ENCODE results near the gene TPSAB1.
A peak's percentile ranks its signal among the peaks of the same experiment; 100 is the strongest.

The TPSAB1 gene

DNA sequence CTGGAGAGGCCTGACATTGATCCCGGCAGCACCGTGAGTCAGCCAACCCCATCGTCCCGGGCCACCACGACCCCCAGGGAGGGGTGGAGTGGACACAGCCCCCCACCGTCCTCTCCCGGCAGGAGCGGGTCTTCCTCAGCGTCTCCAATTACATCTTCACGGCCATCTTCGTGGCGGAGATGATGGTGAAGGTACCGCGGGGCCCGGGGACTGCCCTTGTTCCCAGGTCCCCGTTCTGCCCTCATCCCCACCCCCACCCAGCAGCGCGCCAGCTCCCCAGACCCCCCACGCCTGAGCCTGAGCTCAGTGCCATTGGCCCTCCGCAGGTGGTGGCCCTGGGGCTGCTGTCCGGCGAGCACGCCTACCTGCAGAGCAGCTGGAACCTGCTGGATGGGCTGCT lies 30.0 kb upstream of the TPSAB1 start:
- no peak for DNase-seq (ENCODE audit: low spot score)

DNA sequence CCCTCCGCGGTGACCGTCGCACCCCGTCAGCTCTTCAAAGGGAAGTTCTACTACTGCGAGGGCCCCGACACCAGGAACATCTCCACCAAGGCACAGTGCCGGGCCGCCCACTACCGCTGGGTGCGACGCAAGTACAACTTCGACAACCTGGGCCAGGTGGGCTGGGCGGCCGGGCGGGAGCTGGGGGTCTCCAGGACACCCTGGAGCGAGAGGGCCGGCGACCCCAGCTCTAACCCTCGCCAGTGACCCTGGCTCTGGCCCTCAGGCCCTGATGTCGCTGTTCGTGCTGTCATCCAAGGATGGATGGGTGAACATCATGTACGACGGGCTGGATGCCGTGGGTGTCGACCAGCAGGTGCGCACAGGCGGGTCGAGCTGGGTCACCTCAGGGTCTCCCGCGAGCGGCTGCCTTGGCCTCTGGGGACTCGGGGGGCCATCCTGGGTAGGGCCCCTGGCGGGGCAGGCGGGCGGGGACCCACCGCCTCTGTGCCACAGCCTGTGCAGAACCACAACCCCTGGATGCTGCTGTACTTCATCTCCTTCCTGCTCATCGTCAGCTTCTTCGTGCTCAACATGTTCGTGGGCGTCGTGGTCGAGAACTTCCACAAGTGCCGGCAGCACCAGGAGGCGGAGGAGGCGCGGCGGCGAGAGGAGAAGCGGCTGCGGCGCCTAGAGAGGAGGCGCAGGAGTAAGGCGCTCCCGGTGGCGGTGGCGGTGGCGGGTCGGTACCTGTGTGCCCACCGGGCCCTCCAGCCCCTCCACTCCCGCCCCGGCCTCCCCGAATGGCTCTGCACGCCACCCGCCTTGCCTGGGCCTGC lies 28.8 kb upstream of the TPSAB1 start:
- DNase-seq (ENCODE audit: low spot score) = no peak

DNA sequence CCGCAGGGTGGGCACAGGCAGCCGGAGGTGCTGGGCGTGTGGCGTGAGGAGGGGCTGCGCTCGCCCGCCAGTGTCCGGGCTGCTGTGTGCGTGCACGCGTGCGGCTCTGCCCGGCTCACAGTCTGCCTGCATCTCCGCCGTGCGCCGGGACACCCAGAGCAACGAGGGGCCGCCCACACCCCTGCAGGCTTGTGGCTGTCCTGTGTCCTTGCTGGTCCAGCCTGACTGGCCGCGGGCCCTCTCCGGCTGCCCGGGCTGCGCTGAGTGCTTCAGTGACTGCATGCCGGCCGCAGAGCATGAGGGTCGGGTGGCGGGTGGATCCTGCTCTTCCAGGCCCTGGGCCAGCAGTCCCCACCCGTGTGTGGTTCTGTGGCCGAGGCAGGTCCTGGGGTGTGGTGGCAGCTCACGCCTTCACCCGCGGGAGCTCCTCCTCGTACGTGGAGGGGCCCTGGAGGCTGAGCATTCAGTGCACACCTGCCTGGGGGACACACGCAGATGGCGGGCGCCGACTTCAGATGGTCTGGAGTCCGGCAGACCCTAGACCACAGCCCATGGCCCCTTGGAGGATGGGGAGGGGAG lies 27.8 kb upstream of the TPSAB1 start:
- DNase-seq (ENCODE audit: low spot score) = no peak

DNA sequence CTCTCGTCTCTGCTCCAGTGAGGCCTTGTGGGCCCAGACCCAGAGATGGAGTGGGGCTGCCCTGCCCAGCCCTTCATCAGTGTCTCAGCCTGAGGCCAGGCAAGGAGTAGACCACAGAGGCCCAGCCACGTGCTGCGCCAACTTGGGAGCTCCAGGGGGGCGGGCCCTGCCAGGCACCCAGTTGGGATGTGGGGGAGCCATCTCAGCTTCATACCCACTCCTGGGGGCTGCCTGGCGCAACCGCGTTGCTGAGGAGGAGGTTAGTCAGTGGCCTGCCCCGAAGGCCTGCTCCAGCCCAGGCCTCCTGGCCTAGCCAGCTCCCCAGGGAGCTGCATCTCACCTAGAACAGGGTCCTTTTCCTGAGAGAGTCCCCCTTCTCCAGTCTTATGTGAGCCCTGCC lies 27.3 kb upstream of the TPSAB1 start:
- no peak for DNase-seq (ENCODE audit: low spot score)

DNA sequence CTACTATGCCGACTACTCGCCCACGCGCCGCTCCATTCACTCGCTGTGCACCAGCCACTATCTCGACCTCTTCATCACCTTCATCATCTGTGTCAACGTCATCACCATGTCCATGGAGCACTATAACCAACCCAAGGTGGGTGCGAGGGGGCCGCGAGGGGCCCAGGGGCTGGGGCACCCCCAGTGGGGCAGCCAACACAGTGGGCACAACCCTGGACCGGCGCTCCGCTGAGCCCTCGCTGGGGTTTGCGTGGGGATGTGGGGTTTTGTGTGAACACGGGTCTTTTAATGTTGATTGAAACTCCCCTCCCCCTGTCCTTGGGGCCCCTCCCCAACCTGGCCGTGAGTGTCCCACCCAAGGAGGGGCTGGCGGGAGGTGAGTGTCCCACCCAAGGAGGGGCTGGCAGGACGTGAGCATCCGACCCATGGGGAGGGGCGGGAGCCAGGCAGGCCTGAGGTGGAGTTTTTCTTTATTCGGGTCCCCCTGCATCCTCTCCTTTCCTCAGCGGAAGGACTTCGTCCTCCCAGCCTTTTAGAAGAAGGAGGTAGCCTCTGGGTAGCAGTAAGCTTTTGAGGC lies 26.6 kb upstream of the TPSAB1 start:
- DNase-seq (ENCODE audit: low spot score) = no peak

GRCh38 chr16:1214719-1215118 lies 25.8 kb upstream of the TPSAB1 start:
- DNase-seq (ENCODE audit: low spot score) = no peak

GRCh38 chr16:1215574-1216295 lies 24.8 kb upstream of the TPSAB1 start:
- no peak for DNase-seq (ENCODE audit: low spot score)

DNA sequence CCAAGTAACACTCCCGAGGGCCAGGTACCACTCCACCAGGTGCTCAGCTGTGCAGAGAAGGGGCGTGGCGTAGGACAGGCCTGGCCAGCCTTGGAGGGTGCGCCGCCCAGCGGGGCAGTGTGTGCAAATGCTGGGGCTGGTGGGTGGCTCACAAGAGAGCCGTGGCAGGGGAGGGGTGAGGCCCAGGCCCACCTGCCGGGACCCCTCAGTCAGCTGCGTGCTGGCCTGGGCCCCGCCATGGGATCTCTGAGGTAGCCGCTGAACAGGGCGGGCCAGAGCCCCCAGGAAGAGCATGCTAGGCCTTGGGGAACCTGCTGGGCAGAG lies 24.2 kb upstream of the TPSAB1 start:
- no peak for DNase-seq (ENCODE audit: low spot score)

DNA sequence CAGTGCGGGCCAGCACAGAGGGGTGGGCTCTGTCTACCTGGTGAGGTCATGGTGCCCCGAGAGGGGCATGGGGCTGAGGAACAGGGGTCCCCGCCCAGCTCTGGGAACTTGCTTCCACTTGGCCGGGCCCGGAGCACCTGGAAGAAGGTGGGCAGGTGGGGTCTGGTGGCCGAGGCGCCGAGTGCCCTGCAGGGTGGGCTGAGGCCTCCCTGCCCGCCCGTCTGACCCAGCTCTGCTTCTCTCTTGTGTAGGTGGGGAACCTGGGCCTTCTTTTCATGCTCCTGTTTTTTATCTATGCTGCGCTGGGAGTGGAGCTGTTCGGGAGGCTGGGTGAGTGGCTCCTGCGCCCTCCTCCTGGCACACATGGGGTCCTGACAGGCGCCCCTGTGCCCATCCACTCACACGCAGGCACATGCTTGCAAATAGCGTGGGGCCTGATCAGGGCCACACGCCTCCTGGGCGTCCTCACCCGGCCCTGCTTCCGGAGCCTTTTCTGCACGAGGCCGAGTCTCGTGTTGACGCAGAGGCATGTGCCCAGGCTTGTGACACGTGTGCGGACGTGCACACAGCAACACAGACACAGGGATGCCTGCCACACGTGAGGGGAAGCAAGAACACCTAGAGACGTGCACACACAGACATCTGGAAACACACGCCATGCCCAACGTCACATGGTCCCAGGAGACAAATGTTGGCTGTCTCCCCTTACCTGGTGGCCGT lies 23.7 kb upstream of the TPSAB1 start:
- no peak for DNase-seq (ENCODE audit: low spot score)

DNA sequence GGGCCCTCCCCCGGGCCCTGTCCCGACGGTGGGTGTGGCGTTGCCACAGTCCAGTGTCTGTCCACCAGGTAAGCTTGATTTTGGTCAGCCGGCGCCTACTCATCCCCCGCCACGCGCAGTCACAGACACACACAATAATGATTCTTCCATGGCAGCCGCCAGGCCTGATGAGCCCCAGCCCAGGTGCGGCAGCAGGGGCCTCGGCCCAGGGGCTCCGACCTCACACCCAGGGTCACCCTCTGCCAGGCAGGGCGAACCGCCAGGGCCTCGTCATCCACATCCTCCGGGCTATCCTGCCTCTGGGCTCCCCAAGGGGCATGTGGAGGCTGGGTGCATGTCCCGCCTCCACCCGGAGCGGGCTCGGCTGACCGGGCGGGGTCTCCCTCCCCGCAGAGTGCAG lies 23.0 kb upstream of the TPSAB1 start:
- DNase-seq (ENCODE audit: low spot score) = no peak

DNA sequence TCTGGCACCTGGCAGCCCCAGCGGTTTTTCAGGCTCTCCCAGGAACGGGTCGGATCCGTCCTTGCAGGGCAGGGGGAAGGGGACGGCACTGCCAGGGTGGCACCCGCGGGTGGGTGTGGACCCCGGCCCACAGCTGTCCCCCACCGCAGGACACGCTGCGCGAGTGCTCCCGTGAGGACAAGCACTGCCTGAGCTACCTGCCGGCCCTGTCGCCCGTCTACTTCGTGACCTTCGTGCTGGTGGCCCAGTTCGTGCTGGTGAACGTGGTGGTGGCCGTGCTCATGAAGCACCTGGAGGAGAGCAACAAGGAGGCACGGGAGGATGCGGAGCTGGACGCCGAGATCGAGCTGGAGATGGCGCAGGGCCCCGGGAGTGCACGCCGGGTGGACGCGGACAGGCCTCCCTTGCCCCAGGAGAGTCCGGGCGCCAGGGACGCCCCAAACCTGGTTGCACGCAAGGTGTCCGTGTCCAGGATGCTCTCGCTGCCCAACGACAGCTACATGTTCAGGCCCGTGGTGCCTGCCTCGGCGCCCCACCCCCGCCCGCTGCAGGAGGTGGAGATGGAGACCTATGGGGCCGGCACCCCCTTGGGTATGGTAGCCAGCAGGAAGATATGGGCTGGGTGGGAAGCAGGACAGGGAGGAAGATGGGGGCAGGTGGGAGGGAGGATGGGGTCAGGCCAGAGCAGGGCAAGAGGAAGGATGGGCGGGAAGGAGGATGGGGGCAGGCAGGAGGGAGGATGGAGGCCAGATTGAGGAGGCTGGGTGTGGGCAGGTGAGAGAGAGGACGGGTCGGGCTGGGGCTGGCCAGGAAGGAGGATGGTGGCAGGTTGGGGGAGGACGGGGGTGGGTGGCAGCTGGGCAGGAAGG lies 22.2 kb upstream of the TPSAB1 start:
- DNase-seq (ENCODE audit: low spot score) = no peak

DNA sequence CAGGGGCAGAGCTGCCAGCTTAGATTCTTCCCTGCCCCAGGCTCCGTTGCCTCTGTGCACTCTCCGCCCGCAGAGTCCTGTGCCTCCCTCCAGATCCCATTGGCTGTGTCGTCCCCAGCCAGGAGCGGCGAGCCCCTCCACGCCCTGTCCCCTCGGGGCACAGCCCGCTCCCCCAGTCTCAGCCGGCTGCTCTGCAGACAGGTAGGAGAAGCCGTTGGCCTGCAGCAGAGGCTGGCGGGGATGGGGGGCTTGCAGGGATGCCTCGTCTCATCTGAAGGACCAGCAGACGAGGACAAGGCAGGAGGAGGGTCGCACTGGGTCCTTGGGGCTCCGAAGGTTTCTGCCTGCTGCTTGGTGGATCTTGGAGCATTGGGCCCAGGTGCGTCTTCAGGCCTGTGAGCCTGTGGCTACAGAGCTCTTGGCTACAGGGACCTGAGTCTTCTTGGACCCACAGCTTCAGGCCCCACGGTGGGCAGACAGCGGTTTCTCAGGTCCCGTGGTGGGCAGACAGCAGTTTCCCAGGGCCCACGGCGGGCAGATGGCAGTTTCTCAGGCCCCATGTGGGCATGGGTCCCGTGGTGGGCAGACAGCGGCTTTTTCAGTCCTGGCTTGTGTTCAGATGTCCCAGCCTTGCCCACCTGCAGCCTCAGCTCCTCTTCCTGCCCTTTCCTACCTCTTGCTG lies 21.4 kb upstream of the TPSAB1 start:
- no peak for DNase-seq (ENCODE audit: low spot score)

GRCh38 chr16:1220098-1220728 lies 20.3 kb upstream of the TPSAB1 start:
- no peak for DNase-seq (ENCODE audit: low spot score)

DNA sequence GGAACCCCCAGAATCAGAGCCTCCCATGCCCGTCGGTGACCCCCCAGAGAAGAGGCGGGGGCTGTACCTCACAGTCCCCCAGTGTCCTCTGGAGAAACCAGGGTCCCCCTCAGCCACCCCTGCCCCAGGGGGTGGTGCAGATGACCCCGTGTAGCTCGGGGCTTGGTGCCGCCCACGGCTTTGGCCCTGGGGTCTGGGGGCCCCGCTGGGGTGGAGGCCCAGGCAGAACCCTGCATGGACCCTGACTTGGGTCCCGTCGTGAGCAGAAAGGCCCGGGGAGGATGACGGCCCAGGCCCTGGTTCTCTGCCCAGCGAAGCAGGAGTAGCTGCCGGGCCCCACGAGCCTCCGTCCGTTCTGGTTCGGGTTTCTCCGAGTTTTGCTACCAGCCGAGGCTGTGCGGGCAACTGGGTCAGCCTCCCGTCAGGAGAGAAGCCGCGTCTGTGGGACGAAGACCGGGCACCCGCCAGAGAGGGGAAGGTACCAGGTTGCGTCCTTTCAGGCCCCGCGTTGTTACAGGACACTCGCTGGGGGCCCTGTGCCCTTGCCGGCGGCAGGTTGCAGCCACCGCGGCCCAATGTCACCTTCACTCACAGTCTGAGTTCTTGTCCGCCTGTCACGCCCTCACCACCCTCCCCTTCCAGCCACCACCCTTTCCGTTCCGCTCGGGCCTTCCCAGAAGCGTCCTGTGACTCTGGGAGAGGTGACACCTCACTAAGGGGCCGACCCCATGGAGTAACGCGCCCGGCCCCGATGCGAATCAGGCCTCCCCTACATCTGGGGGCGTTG lies 19.5 kb upstream of the TPSAB1 start:
- no peak for DNase-seq (ENCODE audit: low spot score)

DNA sequence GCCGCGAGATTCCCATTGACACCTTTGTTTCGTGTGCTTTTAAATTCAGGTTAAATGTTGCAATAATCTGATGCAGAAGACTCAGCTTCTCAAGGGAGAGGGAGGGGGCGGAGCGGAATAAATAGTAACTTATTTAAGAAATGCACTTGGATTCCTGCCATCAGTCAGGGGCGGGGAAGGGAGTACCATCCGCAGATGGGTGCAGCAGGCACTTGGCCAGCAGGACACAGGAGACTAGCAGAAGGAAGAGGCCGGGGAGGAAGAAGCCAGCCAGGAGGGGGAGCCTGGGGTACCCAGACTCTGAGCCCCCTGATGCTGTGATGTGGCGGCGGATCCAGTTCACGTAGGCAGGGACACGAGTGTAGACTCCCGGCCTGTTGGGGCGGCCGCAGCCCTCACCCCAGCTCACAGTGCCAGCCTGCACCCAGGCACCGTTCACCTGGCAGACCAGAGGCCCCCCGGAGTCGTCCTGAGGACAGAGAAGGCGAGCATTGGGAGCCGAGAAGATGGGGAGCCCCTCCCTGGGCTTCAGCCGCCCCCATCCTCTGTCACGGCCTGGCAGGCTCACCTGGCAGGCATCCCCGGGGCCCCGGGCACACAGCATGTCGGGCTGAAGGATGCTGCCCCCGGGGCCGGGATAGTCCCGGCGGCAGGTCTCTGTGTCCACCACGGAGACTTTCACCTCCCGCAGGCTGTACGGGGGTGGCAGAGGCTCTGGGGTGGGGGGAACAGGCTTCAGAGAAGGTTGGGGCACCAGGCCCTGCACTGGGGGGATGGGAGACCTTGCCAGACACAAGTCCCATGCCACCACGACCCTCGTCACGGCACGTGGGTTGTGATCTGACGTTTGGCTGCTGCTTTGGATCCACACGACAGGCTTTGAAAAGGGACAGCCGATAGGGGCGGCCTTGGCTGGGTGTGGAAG lies 18.6 kb upstream of the TPSAB1 start:
- peak; percentile 33 for DNase-seq (ENCODE audit: low spot score)

- no peak for DNase-seq (ENCODE audit: low spot score)
These were observed 17.8 kb upstream of the TPSAB1 start for GRCh38 chr16:1222553-1223354.

DNA sequence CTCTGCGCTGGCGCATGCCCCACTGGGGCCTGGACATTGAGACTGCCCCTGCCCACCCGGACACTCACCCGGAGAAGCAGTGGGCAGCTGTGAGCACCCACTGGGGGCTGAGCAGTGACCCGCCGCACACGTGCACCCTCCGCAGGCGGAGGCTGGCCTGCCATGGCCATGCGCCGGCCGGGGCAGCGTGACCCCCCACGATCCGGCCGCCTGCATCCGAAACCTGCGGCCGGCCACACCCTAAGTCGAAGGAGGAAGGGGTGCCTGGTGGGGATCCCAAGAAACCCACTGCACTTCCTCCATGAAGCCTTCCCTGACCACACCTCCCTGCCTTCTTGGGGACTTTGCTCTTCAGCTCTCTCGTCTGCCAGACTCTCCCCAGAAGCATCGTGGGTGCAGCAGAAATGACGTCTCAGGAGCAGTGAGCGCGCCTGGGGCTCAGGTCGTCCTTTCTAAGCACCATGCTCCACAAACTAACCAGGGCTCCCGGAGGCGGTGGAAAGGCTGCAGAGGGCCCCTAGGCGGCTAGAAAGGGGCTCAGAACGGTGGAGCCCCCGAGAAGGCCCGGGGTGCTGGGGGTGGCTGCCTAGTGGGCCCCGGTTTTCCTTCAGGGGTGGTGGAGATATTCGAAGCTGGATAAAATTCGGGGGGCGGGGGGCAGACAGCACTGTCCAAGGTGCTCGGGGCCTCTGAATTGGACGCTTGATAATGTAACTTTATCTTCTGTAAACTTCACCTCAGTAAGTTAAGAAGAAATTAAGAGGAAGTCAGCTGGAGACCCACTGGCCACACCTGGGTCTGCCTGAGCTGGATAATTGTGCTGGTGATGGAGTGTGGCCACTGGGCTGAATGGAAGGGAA lies 16.9 kb upstream of the TPSAB1 start:
- no peak for DNase-seq (ENCODE audit: low spot score)

Measured in kidney tubule cell (primary cell).